ENCODE data around the gene DDIT4.

- TF ChIP-seq CTCF (IDR thresholded peaks at IDR 0.05): peak; percentile 34 to 82 (median 44)
- peak in 2 of 3 donors; percentile 76 to 78 for TF ChIP-seq POLR2AphosphoS5 (IDR thresholded peaks at IDR 0.05)
- no peak for TF ChIP-seq POLR2A (IDR thresholded peaks at IDR 0.05)
Observed at GRCh38 chr10:72243822-72244437, 29.8 kb upstream of the DDIT4 start.
